ENCODE measurements around the gene HOXB9. TPM values are rescaled to one million over a fixed set of nuclear protein-coding genes. Genes with fewer than 3 reads are reported as not detected.

HOXB9 gene
- total and polyA plus RNA-seq, 4 donors, result 0.33 to 0.75 (median 0.39) TPM; not detected in 1

DNA sequence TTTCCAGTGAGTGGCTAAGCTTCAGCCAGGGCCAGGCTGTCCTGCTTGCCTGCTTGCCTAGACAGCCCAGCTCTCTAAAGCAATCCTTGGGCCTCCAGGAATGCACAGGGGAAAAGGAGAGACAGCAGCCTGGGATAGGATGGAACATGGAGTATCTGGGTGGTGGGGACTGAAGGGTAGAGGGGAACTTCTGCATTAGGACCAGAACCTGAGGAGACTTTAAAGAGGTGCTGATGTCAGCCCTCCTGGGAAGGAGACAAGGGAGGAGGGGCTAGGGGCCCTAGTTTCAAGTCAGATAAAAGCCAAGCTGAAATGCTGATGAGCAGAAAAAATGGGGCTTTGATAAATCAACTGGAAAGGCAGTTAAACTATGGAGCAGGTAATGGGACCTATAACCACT lies 17.1 kb downstream of the HOXB9 start:
- no peaks in the 10 kb centered on the region for H3K27me3 ChIP-seq (ENCODE audit: control insufficient read depth in 1 of 2, insufficient read depth in 2 of 2, low read length in 1 of 2)
- no peak for DNase-seq
- ATAC-seq (ENCODE audit: low FRiP score), result no peak

GRCh38 chr17:48608494-48608834 lies 17.7 kb downstream of the HOXB9 start:
- no peaks in the 10 kb centered on the region for H3K4me1 ChIP-seq (ENCODE audit: control insufficient read depth in 1 of 2, insufficient read depth in 2 of 2, low read length in 2 of 2)
- no peak overlapping the region for H3K27ac ChIP-seq (ENCODE audit: low read depth in 1 of 2, low read length in 2 of 2)
- intact Hi-C loops (cut with DNase I), result no loop called here
- DNase-seq (no peak), ATAC-seq (ENCODE audit: low FRiP score) (no peak)
- H3K36me3 ChIP-seq (ENCODE audit: control insufficient read depth in 1 of 2, insufficient read depth in 2 of 2, low read length in 1 of 2), result no peaks in the 10 kb centered on the region
- 100% methylated on average over 1 of the region's 1 CpG for WGBS, 2 donors
- no peaks in the 10 kb centered on the region for H3K27me3 ChIP-seq (ENCODE audit: control insufficient read depth in 1 of 2, insufficient read depth in 2 of 2, low read length in 1 of 2)
- no peaks in the 10 kb centered on the region for H3K9me3 ChIP-seq (ENCODE audit: control insufficient read depth, low read length)
- no peak overlapping the region for H3K4me3 ChIP-seq (ENCODE audit: low read length in 2 of 2)

More for the DNA sequence above, 17.1 kb downstream of the HOXB9 start:
- Histone ChIP-seq H3K36me3 (ENCODE audit: control insufficient read depth in 1 of 2, insufficient read depth in 2 of 2, low read length in 1 of 2) (no peaks in the 10 kb centered on the region), H3K4me1 (ENCODE audit: control insufficient read depth in 1 of 2, insufficient read depth in 2 of 2, low read length in 2 of 2) (no peaks in the 10 kb centered on the region), H3K27ac (ENCODE audit: low read depth in 1 of 2, low read length in 2 of 2) (no peak overlapping the region), H3K9me3 (ENCODE audit: control insufficient read depth, low read length) (no peaks in the 10 kb centered on the region), H3K4me3 (ENCODE audit: low read length in 2 of 2) (no peak overlapping the region)
- intact Hi-C loops (cut with DNase I), result no loop called here

DNA sequence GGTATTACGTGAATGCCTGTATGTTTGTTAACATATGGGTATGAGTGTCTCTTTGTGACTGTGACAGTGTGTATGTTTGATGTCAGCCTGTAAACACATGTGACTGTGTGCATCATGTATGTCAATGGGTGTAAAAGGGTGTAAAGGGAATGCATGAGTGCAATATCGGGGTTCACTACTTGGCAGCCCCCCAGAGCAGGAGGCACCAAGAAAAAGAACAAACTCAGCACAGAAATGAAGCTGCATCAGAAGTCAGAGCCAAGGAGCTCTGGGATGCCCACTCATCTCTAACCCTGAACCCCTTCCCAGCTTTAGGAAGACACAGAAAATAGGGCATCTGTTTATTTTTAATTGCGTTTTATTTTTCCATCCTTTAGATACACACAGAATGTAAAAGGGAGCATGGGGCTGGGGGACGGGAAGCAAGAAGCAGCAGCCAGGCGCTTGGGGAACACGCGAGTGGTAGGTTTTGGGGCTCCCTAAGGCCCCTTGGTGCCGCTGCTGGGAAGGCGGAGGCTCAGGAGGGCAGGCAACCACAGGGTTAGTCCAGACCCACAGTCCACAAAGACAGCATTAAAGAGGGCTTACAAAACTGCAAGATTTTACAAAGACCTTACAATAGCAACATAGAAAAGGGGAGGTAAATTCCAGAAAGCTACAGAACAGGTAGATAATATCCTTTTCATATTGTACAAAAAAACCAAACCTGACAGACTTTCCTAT lies 19.1 kb downstream of the HOXB9 start:
- H3K27me3 ChIP-seq (ENCODE audit: control insufficient read depth in 1 of 2, insufficient read depth in 2 of 2, low read length in 1 of 2), result no peaks in the 10 kb centered on the region
- no peaks in the 10 kb centered on the region for H3K36me3 ChIP-seq (ENCODE audit: control insufficient read depth in 1 of 2, insufficient read depth in 2 of 2, low read length in 1 of 2)
- no peak overlapping the region for H3K27ac ChIP-seq (ENCODE audit: low read depth in 1 of 2, low read length in 2 of 2)
- no peaks in the 10 kb centered on the region for H3K4me1 ChIP-seq (ENCODE audit: control insufficient read depth in 1 of 2, insufficient read depth in 2 of 2, low read length in 2 of 2)
- DNase-seq (no peak), ATAC-seq (ENCODE audit: low FRiP score) (no peak)
- intact Hi-C loops (cut with DNase I), result no loop called here
- H3K4me3 ChIP-seq (ENCODE audit: low read length in 2 of 2), result no peak overlapping the region
- 77 to 92% methylated on average over 9 of the region's 9 CpGs for WGBS, 2 donors
- no peaks in the 10 kb centered on the region for H3K9me3 ChIP-seq (ENCODE audit: control insufficient read depth, low read length)

GRCh38 chr17:48605991-48606891 lies 19.9 kb downstream of the HOXB9 start:
- 72 to 87% methylated on average over 41 of the region's 41 CpGs for WGBS, 2 donors
- Histone ChIP-seq H3K27ac (ENCODE audit: low read depth in 1 of 2, low read length in 2 of 2) (no peak overlapping the region), H3K9me3 (ENCODE audit: control insufficient read depth, low read length) (no peaks in the 10 kb centered on the region), H3K4me3 (ENCODE audit: low read length in 2 of 2) (no peak overlapping the region), H3K4me1 (ENCODE audit: control insufficient read depth in 1 of 2, insufficient read depth in 2 of 2, low read length in 2 of 2) (no peaks in the 10 kb centered on the region), H3K36me3 (ENCODE audit: control insufficient read depth in 1 of 2, insufficient read depth in 2 of 2, low read length in 1 of 2) (no peaks in the 10 kb centered on the region), H3K27me3 (ENCODE audit: control insufficient read depth in 1 of 2, insufficient read depth in 2 of 2, low read length in 1 of 2) (no peaks in the 10 kb centered on the region)
- no peak for ATAC-seq (ENCODE audit: low FRiP score)
- intact Hi-C loops (cut with DNase I), result no loop called here
- DNase-seq, result no peak

- Histone ChIP-seq H3K36me3 (ENCODE audit: control insufficient read depth in 1 of 2, insufficient read depth in 2 of 2, low read length in 1 of 2) (no peaks in the 10 kb centered on the region), H3K27me3 (ENCODE audit: control insufficient read depth in 1 of 2, insufficient read depth in 2 of 2, low read length in 1 of 2) (no peaks in the 10 kb centered on the region), H3K4me3 (ENCODE audit: low read length in 2 of 2) (no peak overlapping the region), H3K4me1 (ENCODE audit: control insufficient read depth in 1 of 2, insufficient read depth in 2 of 2, low read length in 2 of 2) (no peaks in the 10 kb centered on the region), H3K9me3 (ENCODE audit: control insufficient read depth, low read length) (no peaks in the 10 kb centered on the region), H3K27ac (ENCODE audit: low read depth in 1 of 2, low read length in 2 of 2) (no peak overlapping the region)
- no peak for DNase-seq
- 58 to 75% methylated on average over 10 of the region's 10 CpGs for WGBS, 2 donors
- ATAC-seq (ENCODE audit: low FRiP score), result no peak
- intact Hi-C loops (cut with DNase I), result no loop called here
These were observed 20.7 kb downstream of the HOXB9 start for GRCh38 chr17:48605409-48605919.

DNA sequence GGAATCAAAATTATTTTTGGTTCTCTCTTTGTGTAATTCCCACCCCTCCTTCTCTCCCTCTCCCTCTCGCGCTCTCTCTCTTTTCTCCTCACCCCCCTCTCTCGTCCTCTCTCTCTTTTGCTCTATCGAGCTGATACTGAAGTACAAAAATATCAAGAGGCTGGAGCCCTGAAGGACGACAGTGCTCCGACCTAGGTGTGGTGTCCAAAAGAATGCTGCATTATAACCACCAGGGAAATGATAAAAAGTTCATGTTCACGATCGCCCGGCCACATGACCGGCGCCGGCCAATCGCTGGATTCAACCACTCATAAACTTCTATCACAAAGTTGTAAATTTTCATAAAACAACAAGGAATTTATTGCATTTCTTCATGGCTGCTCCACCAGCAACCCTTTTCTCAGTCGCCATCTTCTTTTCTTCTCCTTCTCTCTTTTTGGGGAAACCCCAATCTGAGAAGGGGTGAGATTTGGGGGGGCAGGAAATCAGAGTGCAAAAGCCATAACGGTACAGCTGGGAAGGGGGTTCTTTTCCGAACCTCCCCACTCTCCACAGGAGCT lies 21.3 kb downstream of the HOXB9 start, which contains the start of gene HOXB6:
Gene HOXB6, minus strand, starts transcription at position 217 of the 560 bp plus-strand sequence. CDS start 6,836 bp downstream, outside the sequence.
- no peaks in the 10 kb centered on the region for H3K4me1 ChIP-seq (ENCODE audit: control insufficient read depth in 1 of 2, insufficient read depth in 2 of 2, low read length in 2 of 2)
- H3K4me3 ChIP-seq (ENCODE audit: low read length in 2 of 2), result peak within 1 kb of the TSS; percentile 38 to 42
- 5 to 7% methylated on average over 16 of the region's 16 CpGs for WGBS, 2 donors
- DNase-seq (peak in 1 of 2 donors; percentile 83), ATAC-seq (ENCODE audit: low FRiP score) (peak; percentile 50)
- intact Hi-C loops (cut with DNase I), result no loop called here
- H3K9me3 ChIP-seq (ENCODE audit: control insufficient read depth, low read length), result no peaks in the 10 kb centered on the region
- H3K27me3 ChIP-seq (ENCODE audit: control insufficient read depth in 1 of 2, insufficient read depth in 2 of 2, low read length in 1 of 2), result no peaks in the 10 kb centered on the region
- peak within 1 kb of the TSS in 1 of 2 donors; percentile 33 for H3K27ac ChIP-seq (ENCODE audit: low read depth in 1 of 2, low read length in 2 of 2)
- no peaks in the 10 kb centered on the region for H3K36me3 ChIP-seq (ENCODE audit: control insufficient read depth in 1 of 2, insufficient read depth in 2 of 2, low read length in 1 of 2)

DNA sequence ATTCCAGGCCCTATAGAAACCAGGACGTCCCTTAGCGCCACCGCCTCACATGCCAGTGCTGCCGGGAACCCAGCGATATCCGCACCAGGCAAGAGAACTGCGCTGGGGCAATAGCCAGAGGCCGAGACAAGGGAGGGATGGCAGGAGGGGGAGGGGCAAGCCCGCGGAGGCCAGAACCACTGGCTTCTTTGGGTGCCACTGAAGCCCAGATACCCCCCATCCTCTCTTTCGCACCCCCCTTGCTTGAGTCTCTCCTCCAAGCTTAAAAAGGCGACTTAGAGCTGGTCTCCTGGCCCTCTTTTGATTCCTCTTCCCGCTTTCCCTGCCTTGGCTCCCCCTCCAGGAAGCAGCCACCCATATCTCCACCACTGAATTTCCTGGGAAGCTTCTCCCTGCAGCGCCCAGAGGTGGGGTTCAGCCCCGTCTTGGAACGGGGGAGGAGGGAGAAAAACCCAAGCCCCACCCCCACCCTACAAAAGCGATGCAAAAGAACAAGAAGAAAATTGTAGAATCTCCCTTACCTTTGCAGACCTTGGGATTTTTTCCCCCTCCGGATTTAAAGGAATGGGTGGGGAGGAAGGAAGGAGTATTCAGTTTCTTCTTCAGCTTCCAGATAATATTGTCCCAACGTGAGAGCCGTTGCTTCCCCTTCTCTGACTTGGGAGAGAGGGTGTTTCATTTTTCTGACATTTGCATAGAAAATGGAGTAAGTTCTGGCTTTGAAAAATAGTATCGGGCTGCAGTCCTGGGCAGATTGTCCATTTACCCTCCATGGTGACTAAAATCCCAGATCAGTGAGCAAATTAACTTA lies 22.0 kb downstream of the HOXB9 start:
- WGBS, 2 donors, result 4% methylated on average over 20 to 21 of the region's 21 CpGs
- peak; percentile 78 for ATAC-seq (ENCODE audit: low FRiP score)
- Histone ChIP-seq H3K9me3 (ENCODE audit: control insufficient read depth, low read length) (no peaks in the 10 kb centered on the region), H3K4me1 (ENCODE audit: control insufficient read depth in 1 of 2, insufficient read depth in 2 of 2, low read length in 2 of 2) (no peaks in the 10 kb centered on the region), H3K36me3 (ENCODE audit: control insufficient read depth in 1 of 2, insufficient read depth in 2 of 2, low read length in 1 of 2) (no peaks in the 10 kb centered on the region), H3K4me3 (ENCODE audit: low read length in 2 of 2) (peak overlapping the region; percentile 38 to 42), H3K27ac (ENCODE audit: low read depth in 1 of 2, low read length in 2 of 2) (peak overlapping the region in 1 of 2 donors; percentile 33), H3K27me3 (ENCODE audit: control insufficient read depth in 1 of 2, insufficient read depth in 2 of 2, low read length in 1 of 2) (no peaks in the 10 kb centered on the region)
- intact Hi-C loops (cut with DNase I), result no loop called here
- DNase-seq, result peak; percentile 77 to 87
